OCI-LY1 (cell line): ENCODE data around the gene SMARCAL1.

Experiments
- H2AFZ ChIP-seq: fragments of 200-600 bp; sonication (generic), shearing (Covaris generic); 2 replicates; pipeline ENCODE4 v1.6.0; 2014; ENCODE audit warnings: antibody characterized with exemption, mild to moderate bottlenecking, low read length
- H3F3A ChIP-seq: fragments of 200-600 bp; sonication (generic), shearing (Covaris generic); 2 replicates; pipeline ENCODE4 v1.6.0; 2014; ENCODE audit warnings: mild to moderate bottlenecking, antibody characterized with exemption, low read length, moderate library complexity; ENCODE audit not compliant: insufficient read depth
- H3K27ac ChIP-seq: fragments of 200-600 bp; sonication (generic); 2 replicates; pipeline ENCODE4 v1.5.1; 2014; ENCODE audit warnings: low read length, mixed run types, mild to moderate bottlenecking, low read depth; ENCODE audit not compliant: poor library complexity, severe bottlenecking
- H3K27me3 ChIP-seq: fragments of 200-600 bp; sonication (generic); 2 replicates; pipeline ENCODE4 v1.6.0; 2014; ENCODE audit warnings: antibody characterized with exemption, mild to moderate bottlenecking, low read length, moderate library complexity; ENCODE audit not compliant: insufficient read depth
- H3K36me3 ChIP-seq: fragments of 200-600 bp; sonication (generic); 2 replicates; pipeline ENCODE4 v1.6.1; 2014; ENCODE audit warnings: mild to moderate bottlenecking, antibody characterized with exemption, low read length, moderate library complexity, mixed read lengths; ENCODE audit not compliant: insufficient read depth
- H3K4me1 ChIP-seq: fragments of 200-600 bp; sonication (generic); 2 replicates; pipeline ENCODE4 v1.5.1; 2014; ENCODE audit warnings: mild to moderate bottlenecking, low read length, moderate library complexity; ENCODE audit not compliant: insufficient read depth, severe bottlenecking
- H3K4me2 ChIP-seq: fragments of 200-600 bp; sonication (generic), shearing (Covaris generic); 2 replicates; pipeline ENCODE4 v1.6.1; 2014; ENCODE audit warnings: low read length
- H3K4me3 ChIP-seq: fragments of 200-600 bp; sonication (generic); 2 replicates; pipeline ENCODE4 v1.5.1; 2014; ENCODE audit warnings: low read length, low read depth, mild to moderate bottlenecking, mixed read lengths; ENCODE audit not compliant: poor library complexity, severe bottlenecking
- H3K79me2 ChIP-seq: fragments of 200-600 bp; shearing (Covaris generic); 2 replicates; pipeline ENCODE4 v1.6.1; 2016; ENCODE audit warnings: mixed run types, low read length, mixed read lengths; ENCODE audit not compliant: insufficient read depth
- H3K9ac ChIP-seq: fragments of 200-600 bp; sonication (generic), shearing (Covaris generic); 2 replicates; pipeline ENCODE4 v1.6.1; 2014; ENCODE audit warnings: mild to moderate bottlenecking, low read length, mixed read lengths
- H3K9me2 ChIP-seq: fragments of 200-600 bp; sonication (generic), shearing (Covaris generic); 2 replicates; pipeline ENCODE4 v1.6.1; 2014; ENCODE audit warnings: low read depth, mild to moderate bottlenecking, low read length, mixed read lengths
- H3K9me3 ChIP-seq: fragments of 200-600 bp; shearing (Covaris generic); 2 replicates; pipeline ENCODE4 v1.6.1; 2014; ENCODE audit warnings: low read length, mixed read lengths
- H4K20me1 ChIP-seq: fragments of 200-600 bp; sonication (generic), shearing (Covaris generic); 2 replicates; pipeline ENCODE4 v1.6.0; 2016; ENCODE audit warnings: mild to moderate bottlenecking, low read length; ENCODE audit not compliant: insufficient read depth
- CTCF ChIP-seq: fragments of 200-600 bp; sonication (generic), shearing (Covaris generic); IDR thresholded peaks from 2 replicates; pipeline ENCODE4 v1.5.1; 2017; ENCODE audit warnings: mild to moderate bottlenecking, antibody characterized with exemption, low read length, moderate library complexity, mixed read lengths
- EZH2 ChIP-seq: fragments of 200-600 bp; sonication (generic), shearing (Covaris generic); IDR thresholded peaks from 2 replicates; pipeline ENCODE4 v1.8.0; 2017; ENCODE audit warnings: borderline replicate concordance, mixed run types, mild to moderate bottlenecking, antibody characterized with exemption, low read length, moderate library complexity, mixed read lengths

The SMARCAL1 gene

DNA sequence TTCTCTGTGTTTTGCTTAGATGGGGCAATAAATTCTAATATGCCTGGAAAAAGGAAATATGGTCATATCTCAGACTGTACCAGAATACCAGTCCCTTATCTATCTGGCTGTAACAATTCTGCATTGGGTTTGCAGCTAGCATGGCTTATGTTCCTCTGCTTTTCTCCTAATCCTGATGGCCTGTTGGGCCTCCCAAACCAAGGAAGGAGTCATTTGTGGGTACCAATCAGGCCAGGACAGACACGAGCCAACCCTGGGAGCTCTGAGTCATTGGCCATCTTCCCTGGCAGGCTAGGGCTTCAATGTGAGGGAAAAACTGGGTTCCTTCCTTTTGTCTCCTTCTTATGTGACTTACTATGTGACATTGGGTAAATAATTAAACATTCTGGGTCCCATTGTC is 12.0 kb downstream of the SMARCAL1 start:
- Histone ChIP-seq H3F3A (no peaks in the 10 kb centered on the region), H3K9me2 (no peaks in the 10 kb centered on the region), H3K9ac (no peak overlapping the region), H3K79me2 (no peaks in the 10 kb centered on the region), H3K4me1 (no peaks in the 10 kb centered on the region), H3K27me3 (no peaks in the 10 kb centered on the region), H3K4me2 (no peak overlapping the region), H3K36me3 (peaks cover 86% of the 10 kb centered on the region), H3K4me3 (no peak overlapping the region), H2AFZ (no peak overlapping the region), H3K27ac (no peak overlapping the region), H3K9me3 (peaks cover 21% of the 10 kb centered on the region), H4K20me1 (no peaks in the 10 kb centered on the region)
- TF ChIP-seq CTCF = no peak
- TF ChIP-seq EZH2 = no peak

GRCh38 chr2:216425008-216425787 is 12.9 kb downstream of the SMARCAL1 start:
- TF ChIP-seq EZH2 (no peak), CTCF (no peak)

GRCh38 chr2:216426166-216426777 is 14.0 kb downstream of the SMARCAL1 start:
- Histone ChIP-seq H3K4me1 (no peaks in the 10 kb centered on the region), H3K27me3 (no peaks in the 10 kb centered on the region), H3K36me3 (peaks cover 93% of the 10 kb centered on the region), H3K9me3 (peaks cover 21% of the 10 kb centered on the region), H4K20me1 (no peaks in the 10 kb centered on the region), H3K79me2 (no peaks in the 10 kb centered on the region), H3K4me3 (no peak overlapping the region), H2AFZ (no peak overlapping the region), H3K4me2 (no peak overlapping the region), H3K9me2 (no peaks in the 10 kb centered on the region), H3K9ac (no peak overlapping the region), H3F3A (no peaks in the 10 kb centered on the region), H3K27ac (no peak overlapping the region)
- TF ChIP-seq CTCF = no peak
- no peak for TF ChIP-seq EZH2

More at GRCh38 chr2:216425008-216425787, 12.9 kb downstream of the SMARCAL1 start:
- H3K9me2 ChIP-seq = no peaks in the 10 kb centered on the region
- H3K4me1 ChIP-seq = no peaks in the 10 kb centered on the region
- no peak overlapping the region for H3K27ac ChIP-seq
- peaks cover 21% of the 10 kb centered on the region for H3K9me3 ChIP-seq
- H4K20me1 ChIP-seq = no peaks in the 10 kb centered on the region
- H3K4me3 ChIP-seq = no peak overlapping the region
- no peak overlapping the region for H3K9ac ChIP-seq
- no peaks in the 10 kb centered on the region for H3K79me2 ChIP-seq
- no peaks in the 10 kb centered on the region for H3K27me3 ChIP-seq
- no peak overlapping the region for H3K4me2 ChIP-seq
- peaks cover 93% of the 10 kb centered on the region for H3K36me3 ChIP-seq
- no peak overlapping the region for H2AFZ ChIP-seq
- H3F3A ChIP-seq = no peaks in the 10 kb centered on the region
